GM18526 (cell line): ENCODE measurements around the gene MYL7.

Experiments used
- POLR2A ChIP-seq: IDR thresholded peaks from 3 replicates; pipeline ENCODE4 v1.6.1; 2011; ENCODE audit not compliant: insufficient read length; ENCODE audit errors: extremely low read depth

Gene MYL7

DNA sequence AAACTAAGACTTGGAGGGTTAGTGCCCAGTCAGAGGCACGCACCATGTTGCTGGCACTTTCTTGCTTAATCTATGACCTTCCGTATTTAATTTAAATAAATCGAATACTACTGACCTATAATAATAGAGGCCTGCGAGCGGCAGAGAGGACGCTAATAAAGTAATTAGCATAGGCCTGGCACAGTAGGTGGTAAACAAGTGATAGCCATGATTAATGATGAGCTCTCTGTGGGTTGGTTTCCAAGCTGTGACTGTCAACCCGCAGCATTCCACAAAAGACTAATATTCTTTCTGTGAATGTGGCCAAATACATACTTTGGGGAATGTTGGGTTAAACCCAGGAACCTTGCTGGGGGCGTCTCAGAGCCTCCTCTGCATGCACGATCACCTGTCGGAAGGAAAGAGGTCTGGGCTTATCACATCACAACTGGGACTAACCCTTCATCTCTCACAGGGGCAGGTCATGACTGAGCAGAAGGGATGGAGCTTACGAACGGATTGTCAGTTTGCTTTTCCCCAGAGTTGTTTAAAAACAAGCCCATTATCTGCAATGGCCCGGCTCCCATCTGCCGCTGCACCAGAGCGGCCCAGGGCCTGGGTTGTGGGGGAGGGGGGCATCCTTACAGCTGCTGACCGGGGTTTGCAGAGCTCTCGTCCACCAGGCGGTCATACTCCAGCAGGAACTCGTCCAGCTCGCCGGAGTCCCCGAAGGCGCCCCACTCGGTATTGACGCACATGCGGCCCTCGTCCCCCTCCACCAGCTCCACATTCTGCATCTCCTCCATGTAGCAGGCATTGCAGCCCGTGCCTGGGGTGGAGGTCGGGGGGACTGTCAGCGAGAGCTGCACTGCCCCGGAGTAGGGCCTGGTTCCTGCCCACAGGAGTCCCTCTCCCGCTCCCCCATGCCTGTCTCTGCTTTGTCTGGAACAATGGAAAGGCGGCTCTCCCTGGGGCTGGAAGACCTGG is 6.2 kb upstream of the MYL7 start:
- no peak for TF ChIP-seq POLR2A

DNA sequence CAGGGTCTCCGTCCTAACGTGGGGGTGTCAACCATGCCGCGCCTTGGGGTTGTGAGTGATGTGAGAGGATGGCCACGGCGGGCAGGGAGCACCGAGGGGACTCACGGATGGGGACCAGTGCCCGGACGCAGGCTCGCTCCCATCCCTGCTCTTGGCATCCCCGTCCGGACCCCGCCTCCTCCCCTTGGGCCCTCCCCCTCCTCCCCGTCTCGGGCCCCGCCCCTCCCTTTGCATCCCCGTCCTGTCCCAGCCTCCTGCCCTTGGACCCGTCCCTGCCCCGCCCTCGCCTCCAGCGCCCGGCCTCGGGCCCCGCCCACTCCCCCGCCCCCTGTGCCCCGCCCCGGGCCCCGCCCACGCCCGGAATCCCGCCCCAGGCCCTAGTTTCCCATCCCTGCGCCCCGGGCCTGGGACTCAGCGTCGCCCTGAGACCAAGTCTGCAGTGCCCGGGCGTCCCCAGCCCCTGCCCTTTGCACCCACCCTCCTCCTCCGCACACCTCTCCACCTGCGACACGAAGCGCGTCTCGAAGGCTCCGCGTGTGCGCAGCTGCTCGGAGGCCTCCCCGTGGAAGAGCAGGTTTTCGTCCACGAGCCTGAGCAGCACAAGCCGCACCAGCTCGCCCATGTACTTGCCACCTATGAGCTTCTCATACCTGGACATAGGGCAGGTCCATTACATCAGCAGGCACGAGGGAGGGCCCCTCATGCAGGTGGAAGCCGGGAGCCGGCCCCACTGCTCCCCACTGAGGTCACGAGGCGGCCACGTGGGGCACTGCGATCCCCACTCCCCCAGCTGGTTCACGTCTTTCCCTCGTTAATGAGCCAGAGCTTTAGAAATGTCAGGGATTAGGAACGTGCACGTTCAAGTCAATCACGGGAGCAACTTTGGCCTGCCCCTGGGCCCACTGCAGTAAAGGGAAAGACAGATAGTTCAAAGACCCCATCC is 5.1 kb upstream of the MYL7 start:
- no peak for TF ChIP-seq POLR2A

DNA sequence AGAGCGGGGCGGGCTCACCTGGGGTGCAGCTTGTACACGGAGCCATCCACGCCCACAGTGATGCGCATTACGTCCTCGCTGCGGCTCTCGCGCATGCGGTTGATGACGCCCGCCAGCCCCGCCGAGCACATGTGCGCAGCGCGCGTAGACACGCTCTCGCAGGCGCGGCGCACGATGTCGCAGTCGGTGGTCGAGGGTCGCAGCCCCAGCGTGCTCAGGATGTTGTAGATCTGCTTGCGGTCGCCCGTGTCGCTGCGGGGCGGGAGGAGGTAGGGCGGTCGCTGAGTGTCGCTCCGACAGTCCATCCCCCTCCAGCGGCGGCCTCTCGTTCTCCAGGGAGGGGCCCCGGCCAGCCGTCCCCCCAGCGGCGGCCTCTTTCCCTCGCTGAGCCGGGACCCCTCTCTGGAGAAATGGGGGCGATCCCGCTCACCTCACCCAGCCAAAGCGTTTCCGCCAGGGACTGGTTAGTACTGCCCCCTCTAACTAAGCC is 4.4 kb upstream of the MYL7 start:
- TF ChIP-seq POLR2A, result no peak

DNA sequence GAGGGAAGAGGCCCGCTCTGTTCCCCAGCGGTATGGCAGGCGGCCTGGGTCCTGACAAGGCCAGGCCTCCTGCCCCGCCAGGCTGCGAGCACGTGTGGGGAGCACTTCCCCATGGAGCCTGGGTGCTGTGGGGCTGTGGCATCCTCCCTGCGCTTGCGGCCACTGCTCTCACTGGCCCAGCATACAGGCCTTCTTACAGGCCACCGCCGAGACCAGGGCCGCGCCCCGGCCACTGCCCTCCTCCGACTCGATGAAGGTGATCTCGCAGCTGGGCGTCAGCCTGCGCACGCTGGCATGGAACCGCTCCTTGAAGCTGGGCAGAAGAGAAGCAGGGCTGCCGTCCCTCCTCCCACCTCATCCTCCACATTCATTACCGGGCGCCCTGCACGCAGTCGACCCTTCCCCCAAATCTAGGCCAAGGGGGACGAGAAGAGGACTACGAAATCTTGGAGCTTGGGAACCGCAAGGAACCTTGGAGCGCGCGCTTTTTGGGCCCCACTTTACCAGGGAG is 3.9 kb upstream of the MYL7 start:
- no peak for TF ChIP-seq POLR2A

DNA sequence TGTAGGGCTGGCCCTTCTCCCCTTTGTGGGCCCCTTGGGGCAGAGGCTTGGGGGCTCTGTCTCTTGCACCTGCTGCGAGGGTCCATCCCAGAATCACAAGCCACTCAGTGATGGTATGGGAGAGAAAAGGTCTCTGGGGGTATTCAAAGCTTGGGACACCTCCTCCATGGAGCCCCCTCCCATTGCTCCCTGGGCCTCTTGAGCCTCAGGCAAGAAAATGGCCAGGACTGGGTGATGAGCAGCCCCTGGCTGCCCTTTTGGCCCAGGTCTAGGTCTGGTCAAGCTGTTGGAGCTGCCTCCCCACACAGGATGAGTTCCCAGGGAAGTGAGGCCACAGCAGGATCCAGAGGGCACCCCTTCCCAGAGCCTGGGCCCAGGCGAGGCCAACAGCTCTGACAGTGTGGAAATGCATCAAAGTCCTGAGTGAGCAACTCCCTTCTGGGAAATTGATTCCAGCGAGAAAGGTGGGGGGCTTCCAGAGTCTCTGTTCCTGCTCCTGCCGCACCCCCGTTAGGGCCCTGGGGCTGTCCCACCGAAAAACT is 3.4 kb upstream of the MYL7 start:
- TF ChIP-seq POLR2A, result no peak

DNA sequence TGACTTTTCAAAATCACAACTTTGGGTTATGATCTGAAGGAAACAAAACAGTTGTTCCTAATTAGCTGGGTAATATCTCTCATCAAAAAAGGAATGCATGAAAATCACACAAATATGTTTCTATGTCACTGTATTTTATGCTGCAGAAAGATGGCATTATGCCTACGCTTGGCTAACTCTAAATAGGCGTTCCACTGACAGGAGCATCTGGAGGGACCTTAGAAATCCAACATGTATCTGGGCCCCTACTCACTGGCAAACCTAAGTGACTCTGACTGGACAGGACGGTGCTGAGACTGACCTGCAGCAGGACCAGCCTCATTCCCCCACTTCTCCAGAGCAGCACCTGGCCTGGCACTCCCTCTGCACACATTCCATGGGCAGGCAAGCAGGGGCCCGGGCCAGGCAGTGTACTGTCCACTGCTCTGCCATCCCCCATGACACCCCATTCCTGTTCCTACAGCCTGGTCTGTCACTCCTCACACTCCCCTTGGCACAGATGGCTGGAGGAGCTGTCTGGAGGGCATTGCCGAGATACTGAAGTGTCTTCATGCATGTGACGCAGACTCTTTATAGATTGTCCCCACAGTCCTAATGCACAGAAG is 2.6 kb upstream of the MYL7 start:
- TF ChIP-seq POLR2A, result no peak

DNA sequence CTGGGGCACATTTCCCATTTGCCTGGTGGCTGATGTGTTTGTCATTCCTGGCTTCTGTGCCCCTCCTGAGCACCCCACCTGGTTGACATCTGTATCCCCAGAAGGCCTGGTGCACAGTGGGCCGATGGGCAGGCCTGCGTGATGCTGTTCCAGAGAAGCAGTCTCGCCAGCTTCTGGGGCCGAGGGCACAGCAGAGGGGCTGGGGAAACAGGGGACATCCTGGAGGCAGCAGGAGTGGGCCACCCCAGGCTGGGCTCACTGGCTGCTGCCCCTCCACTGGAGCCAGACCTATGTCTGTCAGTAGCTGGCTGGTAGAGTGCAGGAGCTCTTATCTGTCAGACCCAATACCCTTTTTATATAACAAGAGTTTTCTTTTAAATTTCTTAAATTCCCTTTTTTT is 896 bp upstream of the MYL7 start:
- TF ChIP-seq POLR2A, result no peak

DNA sequence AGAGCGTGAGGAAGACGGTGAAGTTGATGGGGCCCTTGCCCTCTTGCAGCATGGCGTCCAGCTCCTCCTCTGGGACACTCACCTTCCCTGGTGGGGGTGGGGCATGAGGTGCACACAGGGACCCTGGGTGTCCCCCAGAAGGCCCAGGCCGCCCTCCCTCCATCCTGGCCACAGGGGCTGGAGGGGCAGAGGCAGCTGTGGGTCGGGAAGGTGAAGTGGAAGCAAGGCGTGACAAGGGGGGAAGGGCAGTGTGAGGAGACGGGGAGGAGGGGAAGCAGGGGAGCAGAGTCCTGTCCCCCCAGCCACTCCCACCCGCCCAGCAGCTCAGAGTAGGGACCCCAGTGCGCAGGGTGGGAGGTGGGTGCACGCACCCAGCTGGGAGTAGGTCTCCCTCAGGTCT is 791 bp downstream of the MYL7 start:
- no peak for TF ChIP-seq POLR2A

DNA sequence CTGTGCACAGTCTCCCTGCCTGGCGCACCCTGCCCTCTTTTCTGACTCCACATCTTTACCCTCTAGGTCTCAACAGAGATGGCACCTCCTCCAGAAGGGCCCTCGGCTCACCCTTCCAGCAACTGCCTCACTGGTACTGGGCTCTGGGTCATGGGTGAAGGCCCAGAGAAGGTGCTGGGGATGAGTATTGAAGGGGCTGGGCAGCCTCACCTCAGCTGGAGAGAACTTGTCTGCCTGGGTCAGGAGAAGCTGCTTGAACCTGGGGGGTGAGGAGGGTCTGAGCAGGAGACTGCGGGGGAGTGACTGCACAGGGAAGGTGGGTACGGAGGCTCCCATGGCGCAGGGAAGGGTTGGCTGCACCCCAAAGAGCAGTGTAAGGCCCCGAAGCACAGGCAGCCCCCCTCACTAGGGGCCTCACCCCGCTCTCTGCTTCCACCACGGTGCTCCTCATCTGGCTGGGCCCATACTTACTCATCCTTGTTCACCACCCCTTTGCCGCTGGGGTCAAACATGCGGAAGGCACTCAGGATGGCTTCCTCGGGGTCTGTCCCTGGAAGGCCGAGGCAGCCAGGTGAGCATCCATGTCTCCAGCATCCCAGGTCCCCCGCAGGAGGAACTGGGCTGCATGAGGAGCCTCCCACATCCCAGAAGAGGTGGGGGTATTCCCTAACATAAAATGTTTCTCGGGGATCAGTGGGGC is 1.7 kb downstream of the MYL7 start:
- TF ChIP-seq POLR2A, result no peak

DNA sequence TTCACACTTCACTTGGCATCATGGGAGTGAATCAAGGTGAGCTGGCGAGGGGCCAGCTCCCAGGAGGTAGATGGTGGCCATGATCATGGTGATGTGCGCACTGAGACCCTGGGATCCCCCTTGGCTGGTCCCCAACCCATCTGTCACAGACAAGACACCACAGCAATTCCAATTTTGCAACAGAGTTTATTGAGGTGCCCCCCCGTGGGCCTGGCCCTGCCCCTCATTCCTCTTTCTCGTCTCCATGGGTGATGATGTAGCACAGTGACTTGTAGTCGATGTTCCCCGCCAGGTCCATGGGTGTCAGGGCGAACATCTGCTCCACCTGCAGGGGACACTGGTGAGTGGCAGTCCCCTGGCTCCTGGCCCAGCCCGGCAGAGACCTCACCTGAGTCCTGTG is 2.4 kb downstream of the MYL7 start:
- TF ChIP-seq POLR2A, result no peak

DNA sequence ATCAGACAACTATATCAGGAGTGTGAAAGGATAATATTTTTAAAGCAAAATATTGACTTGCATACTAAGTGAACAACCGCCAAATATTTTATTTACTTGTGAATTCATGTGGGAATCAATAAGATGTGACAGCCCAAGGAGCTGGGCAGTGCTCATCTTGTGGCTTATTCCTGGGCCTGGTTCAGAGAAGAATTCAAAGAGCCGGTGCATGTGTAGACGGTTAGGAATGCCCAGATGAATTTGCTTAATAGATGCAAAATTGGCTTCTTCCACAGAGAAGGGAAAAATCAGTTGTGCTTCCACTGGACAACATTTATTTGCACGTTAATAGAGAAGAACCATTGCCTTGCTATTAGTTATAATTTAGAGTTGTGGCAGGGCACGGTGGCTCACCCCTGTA is 4.4 kb downstream of the MYL7 start:
- TF ChIP-seq POLR2A, result no peak

DNA sequence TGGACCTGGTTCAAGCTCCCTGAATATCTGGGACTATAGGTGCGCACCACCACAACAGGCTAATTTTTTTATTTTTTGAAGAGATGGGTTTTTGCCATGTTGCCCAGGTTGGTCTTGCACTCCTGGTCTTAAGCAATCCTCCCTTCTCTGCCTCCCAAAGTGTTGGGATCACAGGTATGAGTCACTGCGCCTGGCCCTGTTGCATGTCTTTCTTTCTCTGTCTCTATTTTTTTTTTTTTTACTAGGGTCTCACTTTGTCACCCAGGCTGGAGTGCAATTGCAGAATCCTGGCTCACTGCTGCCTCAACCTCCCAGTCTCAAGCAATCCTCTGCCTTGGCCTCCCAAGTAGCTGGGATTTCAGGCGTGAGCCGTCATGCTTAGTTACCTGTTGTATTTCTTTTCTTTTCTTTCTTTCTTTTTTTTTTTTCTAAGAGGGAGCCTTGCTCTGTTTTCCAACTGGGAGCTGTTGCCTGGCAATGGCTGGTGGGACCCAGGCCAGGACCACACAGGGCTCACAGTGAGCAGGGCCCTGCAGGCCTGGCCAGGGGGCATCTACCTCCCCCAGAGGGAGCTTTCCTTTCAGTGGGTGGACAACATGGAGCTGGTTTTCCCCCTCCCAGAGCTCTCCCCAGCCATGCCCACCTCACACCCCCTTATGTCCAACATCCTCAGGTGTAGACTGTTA is 6.0 kb downstream of the MYL7 start:
- no peak for TF ChIP-seq POLR2A

DNA sequence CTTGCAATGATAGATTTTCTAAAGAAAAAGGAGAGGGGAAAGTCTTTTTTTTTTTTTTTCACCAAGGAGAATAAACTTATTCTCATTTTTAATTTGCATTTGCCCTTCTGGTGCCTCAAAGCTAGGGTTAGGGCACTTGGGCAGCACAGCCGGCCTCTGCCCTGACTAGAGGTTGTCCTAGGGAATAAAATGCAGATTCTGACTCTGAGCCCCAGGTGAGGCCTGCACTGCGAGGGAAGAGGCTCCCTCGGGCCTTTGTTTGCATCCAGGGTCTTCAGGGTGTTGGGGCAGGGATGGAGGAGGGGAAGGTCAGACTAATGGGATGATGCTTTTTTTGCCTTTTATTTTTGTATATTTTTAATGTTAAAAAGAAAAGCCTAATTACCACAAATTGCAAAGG is 7.8 kb downstream of the MYL7 start:
- TF ChIP-seq POLR2A, result no peak

DNA sequence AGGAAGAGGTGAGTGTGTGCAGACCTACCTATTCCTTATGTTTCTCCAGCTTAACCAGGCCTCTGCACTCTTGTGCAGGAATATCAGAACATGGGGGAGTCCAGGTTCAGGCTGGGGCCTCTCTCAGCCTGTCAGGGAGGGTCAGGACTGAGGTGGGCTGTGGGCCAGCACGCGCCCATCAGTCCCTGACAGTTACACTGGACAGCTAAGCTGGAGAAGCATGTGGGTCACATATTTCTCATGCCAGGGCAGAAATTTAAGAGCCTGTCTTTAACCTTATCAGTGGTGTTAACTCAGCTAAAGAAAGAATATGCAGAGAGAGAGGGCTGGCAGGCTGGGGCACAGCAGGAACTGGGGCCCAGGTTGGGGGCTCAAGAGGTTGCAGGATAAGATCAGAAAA is 9.1 kb downstream of the MYL7 start:
- TF ChIP-seq POLR2A, result no peak
